GM23338 (cell line): ENCODE data around the gene TMEM236. TPM values are rescaled to one million over a fixed set of nuclear protein-coding genes. Genes with fewer than 3 reads are reported as not detected.

Source experiments
- ATAC-seq: fragments of 200-7000 bp; cut with Tn5 transposase; 3 replicates; pipeline ENCODE4 v1.9.1; 2020
- DNase-seq: peaks from one replicate; pipeline ENCODE4 v3.0.0-alpha.2; 2015; ENCODE audit warnings: low spot score
- H2AFZ ChIP-seq: fragments of 200-600 bp; sonication (generic); 2 replicates; pipeline ENCODE4 v1.8.0; 2016; ENCODE audit warnings: antibody characterized with exemption, mild to moderate bottlenecking, moderate library complexity
- H3F3A ChIP-seq: fragments of 200-600 bp; sonication (generic); replicated peaks from 2 replicates; pipeline ENCODE4 v1.8.0; 2017; ENCODE audit warnings: antibody characterized with exemption, mixed run types, low read depth
- H3K27ac ChIP-seq: fragments of 200-600 bp; sonication (generic); 2 replicates; pipeline ENCODE4 v1.6.1; 2016; ENCODE audit warnings: low read depth
- H3K27me3 ChIP-seq: fragments of 200-600 bp; sonication (generic); 2 replicates; pipeline ENCODE4 v1.8.0; 2016; ENCODE audit warnings: mild to moderate bottlenecking, mixed run types, moderate library complexity; ENCODE audit not compliant: insufficient read depth
- H3K36me3 ChIP-seq: fragments of 200-600 bp; sonication (generic); 2 replicates; pipeline ENCODE4 v1.8.0; 2016; ENCODE audit warnings: mild to moderate bottlenecking; ENCODE audit not compliant: insufficient read depth
- H3K4me1 ChIP-seq: fragments of 200-600 bp; sonication (generic); 2 replicates; pipeline ENCODE4 v1.8.0; 2016; ENCODE audit warnings: mild to moderate bottlenecking, moderate library complexity; ENCODE audit not compliant: insufficient read depth
- H3K4me2 ChIP-seq: fragments of 200-600 bp; sonication (generic); 2 replicates; pipeline ENCODE4 v1.7.1; 2017; ENCODE audit warnings: mixed run types
- H3K4me3 ChIP-seq: fragments of 200-600 bp; sonication (generic); 2 replicates; pipeline ENCODE4 v1.6.1; 2016; ENCODE audit warnings: mixed run types
- H3K79me2 ChIP-seq: fragments of 200-600 bp; sonication (generic); replicated peaks from 2 replicates; pipeline ENCODE4 v1.8.0; 2017; ENCODE audit warnings: mild to moderate bottlenecking; ENCODE audit not compliant: insufficient read depth
- H3K9me2 ChIP-seq: fragments of 200-600 bp; sonication (generic); 2 replicates; pipeline ENCODE4 v1.8.0; 2017; ENCODE audit not compliant: insufficient read depth
- H4K20me1 ChIP-seq: fragments of 200-600 bp; sonication (generic); replicated peaks from 2 replicates; pipeline ENCODE4 v1.8.0; 2017; ENCODE audit warnings: mild to moderate bottlenecking; ENCODE audit not compliant: insufficient read depth
- H3K27ac Mint-ChIP-seq: 2 replicates; pipeline ENCODE4 v1.8.0; 2020; ENCODE audit warnings: inconsistent platforms, mild to moderate bottlenecking, moderate library complexity, mixed read lengths
- H3K27me3 Mint-ChIP-seq: 3 replicates; pipeline ENCODE4 v1.8.0; 2022; ENCODE audit warnings: low read depth, mild to moderate bottlenecking, moderate library complexity, mixed read lengths, inconsistent platforms; ENCODE audit not compliant: insufficient read depth, poor library complexity
- H3K36me3 Mint-ChIP-seq: 3 replicates; pipeline ENCODE4 v1.8.0; 2021; ENCODE audit warnings: low read depth, mild to moderate bottlenecking, inconsistent platforms, moderate library complexity, mixed read lengths
- H3K4me1 Mint-ChIP-seq: 3 replicates; pipeline ENCODE4 v1.8.0; 2020; ENCODE audit warnings: mild to moderate bottlenecking, inconsistent platforms, mixed read lengths
- H3K4me3 Mint-ChIP-seq: 3 replicates; pipeline ENCODE4 v1.8.0; 2021; ENCODE audit warnings: moderate library complexity, mild to moderate bottlenecking, inconsistent platforms, mixed read lengths
- H3K9me3 Mint-ChIP-seq: 3 replicates; pipeline ENCODE4 v1.8.0; 2020; ENCODE audit warnings: moderate library complexity, mild to moderate bottlenecking, inconsistent platforms, mixed read lengths
- CREB1 ChIP-seq: fragments of 250-450 bp; sonication (Bioruptor Pico); IDR thresholded peaks from 2 replicates; pipeline ENCODE4 v1.5.0; 2020; ENCODE audit warnings: low read depth, mild to moderate bottlenecking, moderate library complexity
- EZH2 ChIP-seq: fragments of 200-600 bp; sonication (generic); IDR thresholded peaks from one replicate; pipeline ENCODE4 v1.8.0; 2017; ENCODE audit warnings: antibody characterized with exemption, mild to moderate bottlenecking, low read depth; ENCODE audit not compliant: unreplicated experiment
- EZH2phosphoT487 ChIP-seq: fragments of 200-600 bp; sonication (generic); IDR thresholded peaks from one replicate; pipeline ENCODE4 v1.8.1; 2018; ENCODE audit warnings: antibody characterized with exemption; ENCODE audit not compliant: unreplicated experiment
- NANOG ChIP-seq: IDR thresholded peaks from 2 replicates; pipeline ENCODE4 v1.6.1; 2016; ENCODE audit warnings: antibody characterized with exemption, borderline replicate concordance
- POLR2AphosphoS5 ChIP-seq: IDR thresholded peaks from 2 replicates; pipeline ENCODE4 v1.6.1; 2016; ENCODE audit warnings: antibody characterized with exemption, low read depth
- STAT1 ChIP-seq: IDR thresholded peaks from one replicate; pipeline ENCODE4 v1.6.1; 2016; ENCODE audit warnings: antibody characterized with exemption; ENCODE audit not compliant: unreplicated experiment
- ZNF331 ChIP-seq: fragments of 250-450 bp; sonication (Bioruptor Pico); IDR thresholded peaks from 2 replicates; pipeline ENCODE4 v1.5.0; 2020; ENCODE audit warnings: low read depth, mild to moderate bottlenecking, moderate library complexity
- polyA plus RNA-seq: library from polyadenylated mRNA; unstranded; fragments of >200 nt; fragmentation: Nextera tagmentation; extraction: Ambion mirVana; gene quantifications from 2 replicates; pipeline ENCODE4 v1.2.1, GENCODE V29; 2016
- total RNA-seq: library from RNA; depleted of rRNA; stranded (reverse); fragments of >200 nt; shearing (Covaris generic); gene quantifications from 2 replicates; pipeline ENCODE4 v1.2.3, GENCODE V29; 2014
- TF ChIP-seq, protein P1 (sequence below), 2 experiments: fragments of 200-600 bp in 1 of 2; sonication (generic) in 1 of 2; conservative IDR thresholded peaks; 2 replicates each; pipeline versions ENCODE4 v1.5.1 to v1.6.1; 2016 to 2017; ENCODE audit warnings: antibody characterized with exemption in 2 of 2, low read depth in 2 of 2, mild to moderate bottlenecking in 2 of 2, moderate library complexity in 1 of 2
- TF ChIP-seq, protein P2 (sequence below): IDR thresholded peaks from 2 replicates; pipeline ENCODE4 v1.6.1; 2016; ENCODE audit warnings: antibody characterized with exemption
- TF ChIP-seq, protein P3 (sequence below): IDR thresholded peaks from one replicate; pipeline ENCODE4 v1.6.1; 2018; ENCODE audit warnings: antibody characterized with exemption; ENCODE audit not compliant: unreplicated experiment

The TMEM236 gene
- total and polyA plus RNA-seq, 2 experiments from 2014 or later = 0.03 TPM

DNA sequence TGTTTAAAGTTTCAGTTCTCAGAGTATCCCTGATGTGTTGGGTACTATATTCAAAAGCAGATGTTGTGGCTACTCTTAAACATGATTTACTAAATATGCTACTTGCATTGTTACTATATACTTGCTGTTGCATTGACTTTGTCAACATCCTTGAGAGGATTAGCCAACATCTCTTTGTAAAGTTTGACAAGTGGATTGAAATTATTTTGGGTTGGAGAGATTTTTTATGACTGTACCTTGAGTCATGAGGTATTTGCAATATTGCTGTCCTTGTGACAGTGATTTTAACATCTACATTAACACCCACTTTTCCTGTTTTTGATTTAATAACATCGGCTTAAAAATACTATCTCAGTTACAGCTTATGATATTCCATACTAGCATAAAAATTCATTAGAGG lies 89.0 kb downstream of the TMEM236 start:
- no peak overlapping the region for H3K4me3 Mint-ChIP-seq
- H2AFZ ChIP-seq = no peak overlapping the region
- H3K9me3 Mint-ChIP-seq = no peaks in the 10 kb centered on the region
- H3K36me3 Mint-ChIP-seq = no peaks in the 10 kb centered on the region
- H3K27ac Mint-ChIP-seq = no peak overlapping the region
- no peaks in the 10 kb centered on the region for H3K27me3 Mint-ChIP-seq
- no peaks in the 10 kb centered on the region for H3K27me3 ChIP-seq
- ATAC-seq = no peak
- no peaks in the 10 kb centered on the region for H4K20me1 ChIP-seq
- H3K4me1 ChIP-seq = peaks cover 9% of the 10 kb centered on the region; the same call in 1 of the 2 replicates
- H3K79me2 ChIP-seq = no peaks in the 10 kb centered on the region
- no peak overlapping the region for H3K27ac ChIP-seq
- no peak overlapping the region for H3K4me2 ChIP-seq
- no peaks in the 10 kb centered on the region for H3F3A ChIP-seq
- no peak for TF ChIP-seq NANOG
- TF ChIP-seq EZH2 = no peak
- TF ChIP-seq, protein P1, sequence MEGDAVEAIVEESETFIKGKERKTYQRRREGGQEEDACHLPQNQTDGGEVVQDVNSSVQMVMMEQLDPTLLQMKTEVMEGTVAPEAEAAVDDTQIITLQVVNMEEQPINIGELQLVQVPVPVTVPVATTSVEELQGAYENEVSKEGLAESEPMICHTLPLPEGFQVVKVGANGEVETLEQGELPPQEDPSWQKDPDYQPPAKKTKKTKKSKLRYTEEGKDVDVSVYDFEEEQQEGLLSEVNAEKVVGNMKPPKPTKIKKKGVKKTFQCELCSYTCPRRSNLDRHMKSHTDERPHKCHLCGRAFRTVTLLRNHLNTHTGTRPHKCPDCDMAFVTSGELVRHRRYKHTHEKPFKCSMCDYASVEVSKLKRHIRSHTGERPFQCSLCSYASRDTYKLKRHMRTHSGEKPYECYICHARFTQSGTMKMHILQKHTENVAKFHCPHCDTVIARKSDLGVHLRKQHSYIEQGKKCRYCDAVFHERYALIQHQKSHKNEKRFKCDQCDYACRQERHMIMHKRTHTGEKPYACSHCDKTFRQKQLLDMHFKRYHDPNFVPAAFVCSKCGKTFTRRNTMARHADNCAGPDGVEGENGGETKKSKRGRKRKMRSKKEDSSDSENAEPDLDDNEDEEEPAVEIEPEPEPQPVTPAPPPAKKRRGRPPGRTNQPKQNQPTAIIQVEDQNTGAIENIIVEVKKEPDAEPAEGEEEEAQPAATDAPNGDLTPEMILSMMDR (conservative IDR thresholded peaks at IDR 0.05; ENCODE audit: low read depth in 2 of 2) = no peak
- TF ChIP-seq, protein P2, sequence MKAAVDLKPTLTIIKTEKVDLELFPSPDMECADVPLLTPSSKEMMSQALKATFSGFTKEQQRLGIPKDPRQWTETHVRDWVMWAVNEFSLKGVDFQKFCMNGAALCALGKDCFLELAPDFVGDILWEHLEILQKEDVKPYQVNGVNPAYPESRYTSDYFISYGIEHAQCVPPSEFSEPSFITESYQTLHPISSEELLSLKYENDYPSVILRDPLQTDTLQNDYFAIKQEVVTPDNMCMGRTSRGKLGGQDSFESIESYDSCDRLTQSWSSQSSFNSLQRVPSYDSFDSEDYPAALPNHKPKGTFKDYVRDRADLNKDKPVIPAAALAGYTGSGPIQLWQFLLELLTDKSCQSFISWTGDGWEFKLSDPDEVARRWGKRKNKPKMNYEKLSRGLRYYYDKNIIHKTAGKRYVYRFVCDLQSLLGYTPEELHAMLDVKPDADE = no peak
- TF ChIP-seq EZH2phosphoT487 = no peak
- TF ChIP-seq POLR2AphosphoS5 = no peak
- no peak for TF ChIP-seq CREB1
- TF ChIP-seq ZNF331 (CRISPR knock-in tag) = no peak
- no peak for DNase-seq
- no peak overlapping the region for H3K4me3 ChIP-seq
- H3K4me1 Mint-ChIP-seq = peaks cover 5% of the 10 kb centered on the region; the same call in 2 of the 3 replicates
- no peaks in the 10 kb centered on the region for H3K9me2 ChIP-seq
- no peaks in the 10 kb centered on the region for H3K36me3 ChIP-seq

DNA sequence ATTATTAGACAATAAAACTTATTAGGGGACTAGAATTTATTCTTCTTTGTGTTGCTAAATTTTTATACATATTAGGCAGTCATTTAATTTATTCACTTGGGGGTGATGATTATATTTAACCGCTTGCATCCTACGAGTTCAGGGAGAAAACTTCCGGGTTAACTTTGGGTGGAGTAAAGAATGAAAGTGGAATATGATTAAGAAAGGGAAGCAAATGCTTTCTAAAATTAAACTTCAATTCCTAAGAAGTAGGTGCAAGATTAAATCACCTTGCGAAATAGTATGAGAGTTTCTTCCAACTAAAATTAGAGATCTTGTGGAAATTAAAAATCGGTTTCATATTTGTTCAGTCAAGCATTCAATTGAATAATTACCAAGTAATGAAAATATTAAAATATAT lies 90.6 kb downstream of the TMEM236 start:
- no peaks in the 10 kb centered on the region for H3F3A ChIP-seq
- TF ChIP-seq, protein P3, sequence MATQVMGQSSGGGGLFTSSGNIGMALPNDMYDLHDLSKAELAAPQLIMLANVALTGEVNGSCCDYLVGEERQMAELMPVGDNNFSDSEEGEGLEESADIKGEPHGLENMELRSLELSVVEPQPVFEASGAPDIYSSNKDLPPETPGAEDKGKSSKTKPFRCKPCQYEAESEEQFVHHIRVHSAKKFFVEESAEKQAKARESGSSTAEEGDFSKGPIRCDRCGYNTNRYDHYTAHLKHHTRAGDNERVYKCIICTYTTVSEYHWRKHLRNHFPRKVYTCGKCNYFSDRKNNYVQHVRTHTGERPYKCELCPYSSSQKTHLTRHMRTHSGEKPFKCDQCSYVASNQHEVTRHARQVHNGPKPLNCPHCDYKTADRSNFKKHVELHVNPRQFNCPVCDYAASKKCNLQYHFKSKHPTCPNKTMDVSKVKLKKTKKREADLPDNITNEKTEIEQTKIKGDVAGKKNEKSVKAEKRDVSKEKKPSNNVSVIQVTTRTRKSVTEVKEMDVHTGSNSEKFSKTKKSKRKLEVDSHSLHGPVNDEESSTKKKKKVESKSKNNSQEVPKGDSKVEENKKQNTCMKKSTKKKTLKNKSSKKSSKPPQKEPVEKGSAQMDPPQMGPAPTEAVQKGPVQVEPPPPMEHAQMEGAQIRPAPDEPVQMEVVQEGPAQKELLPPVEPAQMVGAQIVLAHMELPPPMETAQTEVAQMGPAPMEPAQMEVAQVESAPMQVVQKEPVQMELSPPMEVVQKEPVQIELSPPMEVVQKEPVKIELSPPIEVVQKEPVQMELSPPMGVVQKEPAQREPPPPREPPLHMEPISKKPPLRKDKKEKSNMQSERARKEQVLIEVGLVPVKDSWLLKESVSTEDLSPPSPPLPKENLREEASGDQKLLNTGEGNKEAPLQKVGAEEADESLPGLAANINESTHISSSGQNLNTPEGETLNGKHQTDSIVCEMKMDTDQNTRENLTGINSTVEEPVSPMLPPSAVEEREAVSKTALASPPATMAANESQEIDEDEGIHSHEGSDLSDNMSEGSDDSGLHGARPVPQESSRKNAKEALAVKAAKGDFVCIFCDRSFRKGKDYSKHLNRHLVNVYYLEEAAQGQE = no peak
- TF ChIP-seq POLR2AphosphoS5 (no peak), STAT1 (no peak)
- Mint-ChIP-seq H3K27ac (no peak overlapping the region), H3K36me3 (no peaks in the 10 kb centered on the region), H3K4me3 (no peak overlapping the region), H3K4me1 (no peaks in the 10 kb centered on the region), H3K27me3 (no peaks in the 10 kb centered on the region), H3K9me3 (no peaks in the 10 kb centered on the region)
- H3K27ac ChIP-seq = no peak overlapping the region
- H3K79me2 ChIP-seq = no peaks in the 10 kb centered on the region
- no peaks in the 10 kb centered on the region for H3K27me3 ChIP-seq
- H4K20me1 ChIP-seq = no peaks in the 10 kb centered on the region
- H3K4me2 ChIP-seq = no peak overlapping the region
- H3K9me2 ChIP-seq = no peaks in the 10 kb centered on the region
- no peak overlapping the region for H3K4me3 ChIP-seq
- H2AFZ ChIP-seq = no peak overlapping the region
- H3K36me3 ChIP-seq = no peaks in the 10 kb centered on the region
- DNase-seq = no peak
- H3K4me1 ChIP-seq = no peaks in the 10 kb centered on the region
- no peak for ATAC-seq
